Neural progenitor cell (in vitro differentiated cells): ENCODE results near the gene CHRNG.

Experiments used
- CTCF ChIP-seq: fragments of 200-600 bp; sonication (generic); IDR thresholded peaks from 2 replicates; pipeline ENCODE4 v1.5.1; 2017; ENCODE audit warnings: antibody characterized with exemption, mild to moderate bottlenecking
- EZH2 ChIP-seq: fragments of 200-600 bp; sonication (generic); IDR thresholded peaks from 2 replicates; pipeline ENCODE4 v1.6.1; 2017; ENCODE audit warnings: antibody characterized with exemption, mild to moderate bottlenecking, moderate library complexity
- EZH2phosphoT487 ChIP-seq: fragments of 200-600 bp; sonication (generic); IDR thresholded peaks from 2 replicates; pipeline ENCODE4 v1.6.1; 2017; ENCODE audit warnings: antibody characterized with exemption

- TF ChIP-seq CTCF (no peak), EZH2 (no peak), EZH2phosphoT487 (no peak)
These were observed 4.6 kb downstream of the CHRNG start for GRCh38 chr2:232543928-232544631.
